Measurements from ENCODE around the gene AMPD3.

- TF ChIP-seq EZH2 (IDR thresholded peaks at IDR 0.05; ENCODE audit: borderline replicate concordance, insufficient read depth, low read depth, low read length, poor library complexity, severe bottlenecking), result no peak
- TF ChIP-seq, protein P1, sequence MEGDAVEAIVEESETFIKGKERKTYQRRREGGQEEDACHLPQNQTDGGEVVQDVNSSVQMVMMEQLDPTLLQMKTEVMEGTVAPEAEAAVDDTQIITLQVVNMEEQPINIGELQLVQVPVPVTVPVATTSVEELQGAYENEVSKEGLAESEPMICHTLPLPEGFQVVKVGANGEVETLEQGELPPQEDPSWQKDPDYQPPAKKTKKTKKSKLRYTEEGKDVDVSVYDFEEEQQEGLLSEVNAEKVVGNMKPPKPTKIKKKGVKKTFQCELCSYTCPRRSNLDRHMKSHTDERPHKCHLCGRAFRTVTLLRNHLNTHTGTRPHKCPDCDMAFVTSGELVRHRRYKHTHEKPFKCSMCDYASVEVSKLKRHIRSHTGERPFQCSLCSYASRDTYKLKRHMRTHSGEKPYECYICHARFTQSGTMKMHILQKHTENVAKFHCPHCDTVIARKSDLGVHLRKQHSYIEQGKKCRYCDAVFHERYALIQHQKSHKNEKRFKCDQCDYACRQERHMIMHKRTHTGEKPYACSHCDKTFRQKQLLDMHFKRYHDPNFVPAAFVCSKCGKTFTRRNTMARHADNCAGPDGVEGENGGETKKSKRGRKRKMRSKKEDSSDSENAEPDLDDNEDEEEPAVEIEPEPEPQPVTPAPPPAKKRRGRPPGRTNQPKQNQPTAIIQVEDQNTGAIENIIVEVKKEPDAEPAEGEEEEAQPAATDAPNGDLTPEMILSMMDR (IDR thresholded peaks at IDR 0.05), result no peak
Measured at GRCh38 chr11:10551845-10552352, 96.8 kb downstream of the AMPD3 start.
